Measurements from ENCODE around the gene GABBR2.

- TF ChIP-seq CTCF (IDR thresholded peaks at IDR 0.05) (no peak), NFIC (IDR thresholded peaks at IDR 0.05; ENCODE audit: borderline replicate concordance) (no peak), ZBTB33 (IDR thresholded peaks at IDR 0.05; ENCODE audit: borderline replicate concordance, low read depth) (no peak), EZH2phosphoT487 (IDR thresholded peaks at IDR 0.05; ENCODE audit: borderline replicate concordance, low read depth) (no peak), RFX5 (IDR thresholded peaks at IDR 0.05; ENCODE audit: low read length) (no peak)
Observed at GRCh38 chr9:98360176-98360708, 348.5 kb downstream of the GABBR2 start.
